Measurements from ENCODE around the gene POLR2A.
A peak's percentile ranks its signal among the peaks of the same experiment; 100 is the strongest.

Gene POLR2A

GRCh38 chr17:7502171-7502847 is 18.1 kb downstream of the POLR2A start:
- FAIRE-seq: no peak
- no peak for DNase-seq (ENCODE audit: low spot score)

- FAIRE-seq: no peak
- no peak for DNase-seq (ENCODE audit: low spot score)
These were observed 18.8 kb downstream of the POLR2A start for GRCh38 chr17:7502987-7503386.

- DNase-seq (ENCODE audit: low spot score) (no peak), FAIRE-seq (no peak)
These were observed 19.4 kb downstream of the POLR2A start for GRCh38 chr17:7503521-7503920.

GRCh38 chr17:7508145-7508544 is 24.0 kb downstream of the POLR2A start:
- DNase-seq (ENCODE audit: low spot score) (no peak), FAIRE-seq (no peak)

- DNase-seq (ENCODE audit: low spot score): no peak
- FAIRE-seq: no peak
These were observed 24.7 kb downstream of the POLR2A start for GRCh38 chr17:7508846-7509245.

GRCh38 chr17:7509937-7510336 is 25.8 kb downstream of the POLR2A start:
- DNase-seq (ENCODE audit: low spot score): no peak
- FAIRE-seq: no peak

GRCh38 chr17:7511108-7511507 is 26.9 kb downstream of the POLR2A start:
- FAIRE-seq: no peak
- no peak for DNase-seq (ENCODE audit: low spot score)

- no peak for FAIRE-seq
These were observed 27.9 kb downstream of the POLR2A start for GRCh38 chr17:7512105-7512504.

GRCh38 chr17:7512824-7513540 is 28.8 kb downstream of the POLR2A start:
- DNase-seq (ENCODE audit: low spot score) (no peak), FAIRE-seq (no peak)

More at GRCh38 chr17:7512105-7512504, 27.9 kb downstream of the POLR2A start:
- no peak for DNase-seq (ENCODE audit: low spot score)

GRCh38 chr17:7513850-7514419 is 29.8 kb downstream of the POLR2A start:
- no peak for DNase-seq (ENCODE audit: low spot score)
- FAIRE-seq: no peak

- DNase-seq (ENCODE audit: low spot score) (no peak), FAIRE-seq (no peak)
These were observed 31.9 kb downstream of the POLR2A start for GRCh38 chr17:7515911-7516610.

- FAIRE-seq: no peak
- DNase-seq (ENCODE audit: low spot score): no peak
These were observed 38.9 kb downstream of the POLR2A start for GRCh38 chr17:7523033-7523432.

- FAIRE-seq (no peak), DNase-seq (ENCODE audit: low spot score) (no peak)
These were observed 44.7 kb downstream of the POLR2A start for GRCh38 chr17:7528842-7529241.

GRCh38 chr17:7530023-7530900 is 46.1 kb downstream of the POLR2A start:
- FAIRE-seq (peak; percentile 71), DNase-seq (ENCODE audit: low spot score) (no peak)

- FAIRE-seq (no peak), DNase-seq (ENCODE audit: low spot score) (no peak)
These were observed 53.9 kb downstream of the POLR2A start for GRCh38 chr17:7538050-7538449.

- DNase-seq (ENCODE audit: low spot score) (no peak), FAIRE-seq (no peak)
These were observed 54.9 kb downstream of the POLR2A start for GRCh38 chr17:7538891-7539545.

- DNase-seq (ENCODE audit: low spot score) (no peak), FAIRE-seq (no peak)
These were observed 57.0 kb downstream of the POLR2A start for GRCh38 chr17:7541074-7541621.

GRCh38 chr17:7544911-7545310 is 60.7 kb downstream of the POLR2A start:
- DNase-seq (ENCODE audit: low spot score) (no peak), FAIRE-seq (no peak)

- FAIRE-seq: no peak
These were observed 64.6 kb downstream of the POLR2A start, which contains the start of gene TNFSF12 for GRCh38 chr17:7548585-7549400. TSS of gene TNFSF12 (plus strand) at chr17:7549058. CDS start at chr17:7549154, 96 bp downstream.

More at GRCh38 chr17:7548585-7549400, 64.6 kb downstream of the POLR2A start, which contains the start of gene TNFSF12:
- DNase-seq (ENCODE audit: low spot score): no peak

Measured in RCC 7860 (cell line).